Keratinocyte (primary cell): ENCODE results near the gene CLPX. TPM values are rescaled to one million over a fixed set of nuclear protein-coding genes. Genes with fewer than 3 reads are reported as not detected.

Source experiments
- DNase-seq: peaks from one replicate; pipeline ENCODE4 v3.0.0-alpha.2; 2011; ENCODE audit warnings: low read depth, missing footprints, low spot score
- FAIRE-seq: peaks from 2 replicates; lab custom pipeline; 2011; peaks lifted over from hg19 to GRCh38; lab: Jason Lieb, UNC
- H2AFZ ChIP-seq: 2 replicates; pipeline ENCODE4 v1.6.0; 2012; ENCODE audit warnings: low read length, control low read depth, inconsistent platforms; ENCODE audit not compliant: control insufficient read depth
- H3K27ac ChIP-seq: 2 replicates; pipeline ENCODE4 v1.5.1; 2011; ENCODE audit warnings: low read length; ENCODE audit not compliant: control insufficient read depth, insufficient read depth
- H3K27me3 ChIP-seq: 3 replicates; pipeline ENCODE4 v1.6.0; 2011; ENCODE audit warnings: low read length; ENCODE audit not compliant: control insufficient read depth, insufficient read depth; ENCODE audit errors: extremely low read depth
- H3K36me3 ChIP-seq, 2 experiments: 2 replicates in 1 of 2; 3 replicates in 1 of 2; pipeline ENCODE4 v1.5.1; 2011; ENCODE audit warnings: low read length in 2 of 2, mild to moderate bottlenecking in 1 of 2; ENCODE audit not compliant: control insufficient read depth in 2 of 2, insufficient read depth in 2 of 2; ENCODE audit errors: extremely low read depth in 1 of 2
- H3K4me1 ChIP-seq: 3 replicates; pipeline ENCODE4 v1.5.1; 2011; ENCODE audit warnings: low read length; ENCODE audit not compliant: control insufficient read depth, insufficient read depth; ENCODE audit errors: extremely low read depth
- H3K4me2 ChIP-seq: 3 replicates; pipeline ENCODE4 v1.6.0; 2011; ENCODE audit warnings: low read depth, low read length; ENCODE audit not compliant: control insufficient read depth, insufficient read depth; ENCODE audit errors: extremely low read depth
- H3K4me3 ChIP-seq, 3 experiments: fragments of 200-600 bp in 1 of 3; sonication (generic) in 1 of 3; 2 replicates in 2 of 3; 3 replicates in 1 of 3; pipeline ENCODE4 v1.5.1; 2011 to 2016; ENCODE audit warnings: low read length in 3 of 3, mild to moderate bottlenecking in 3 of 3, control low read depth in 2 of 3, inconsistent platforms in 1 of 3, low read depth in 1 of 3, mixed read lengths in 1 of 3, mixed run types in 1 of 3, moderate library complexity in 1 of 3; ENCODE audit not compliant: control insufficient read depth in 2 of 3, insufficient read depth in 2 of 3; ENCODE audit errors: extremely low read depth in 1 of 3
- H3K79me2 ChIP-seq: 2 replicates; pipeline ENCODE4 v1.6.0; 2012; ENCODE audit warnings: low read length; ENCODE audit not compliant: control insufficient read depth, insufficient read depth
- H3K9ac ChIP-seq: 3 replicates; pipeline ENCODE4 v1.6.0; 2011; ENCODE audit warnings: low read length; ENCODE audit not compliant: control insufficient read depth, insufficient read depth; ENCODE audit errors: extremely low read depth
- H3K9me1 ChIP-seq: 3 replicates; pipeline ENCODE4 v1.6.0; 2011; ENCODE audit warnings: low read length; ENCODE audit not compliant: control insufficient read depth, insufficient read depth; ENCODE audit errors: extremely low read depth
- H3K9me3 ChIP-seq: 2 replicates; pipeline ENCODE4 v1.5.1; 2012; ENCODE audit warnings: low read depth, low read length; ENCODE audit not compliant: control insufficient read depth
- H4K20me1 ChIP-seq: 3 replicates; pipeline ENCODE4 v1.6.0; 2011; ENCODE audit warnings: low read length; ENCODE audit not compliant: control insufficient read depth, insufficient read depth; ENCODE audit errors: extremely low read depth
- CTCF ChIP-seq, 3 experiments: IDR thresholded peaks in 1 of 3; conservative IDR thresholded peaks in 1 of 3; optimal IDR thresholded peaks in 1 of 3; 2 replicates in 2 of 3; 3 replicates in 1 of 3; pipeline versions ENCODE3 to v1.5.1; 2011; ENCODE audit warnings: low read length in 3 of 3, mild to moderate bottlenecking in 3 of 3, moderate library complexity in 2 of 3, control low read depth in 1 of 3, inconsistent platforms in 1 of 3; ENCODE audit not compliant: insufficient read depth in 2 of 3; ENCODE audit errors: extremely low read depth in 1 of 3
- EZH2 ChIP-seq: IDR thresholded peaks from one replicate; pipeline ENCODE4 v1.6.1; 2012; ENCODE audit warnings: inconsistent platforms, mild to moderate bottlenecking, low read length, moderate library complexity
- dilution Hi-C: fragments of 300-500 bp; cut with MboI; formaldehyde crosslinking; loops from one replicate; pipeline ENCODE4 v1.7.0; 2020; ENCODE audit warnings: low sequenced_read_pairs; ENCODE audit not compliant: extremely low pct_ligation_motif_present
- polyA plus RNA-seq, 5 experiments: library from polyadenylated mRNA; depleted of rRNA in 3 of 5; stranded (reverse) in 3 of 5; stranded (forward) in 1 of 5; unstranded in 1 of 5; fragments of >200 nt; gene quantifications; 1 replicate in 1 of 5; 2 replicates in 3 of 5; 3 replicates in 1 of 5; pipeline versions ENCODE4 v1.2.1 to v1.2.3, GENCODE V29; 2011 to 2012; ENCODE audit warnings: missing spikeins in 2 of 5, low read depth in 1 of 5, low replicate concordance in 1 of 5

Gene CLPX
- polyA plus RNA-seq, 1 donor (not counting 4 experiments of a cell fraction or from before 2014, with no cell fraction given): 51.5 TPM

GRCh38 chr15:65102912-65103311, 82.2 kb downstream of the CLPX start:
- Histone ChIP-seq H3K4me3 (no peak overlapping the region), H3K9ac (no peak overlapping the region), H3K27ac (no peak overlapping the region), H3K27me3 (no peaks in the 10 kb centered on the region), H3K4me1 (no peaks in the 10 kb centered on the region), H3K79me2 (no peaks in the 10 kb centered on the region), H3K4me2 (no peak overlapping the region), H2AFZ (no peak overlapping the region), H3K36me3 (peaks cover 14 to 19% of the 10 kb centered on the region in 2 experiments), H4K20me1 (no peaks in the 10 kb centered on the region), H3K9me3 (no peaks in the 10 kb centered on the region), H3K9me1 (no peaks in the 10 kb centered on the region)
- dilution Hi-C loops: no loop called here
- DNase-seq (no peak), FAIRE-seq (no peak)
- no peak for TF ChIP-seq EZH2
- TF ChIP-seq CTCF (optimal IDR thresholded peaks at IDR 0.05 in 1 of 3, IDR thresholded peaks at IDR 0.05 in 1 of 3, conservative IDR thresholded peaks at IDR 0.05 in 1 of 3; ENCODE audit: extremely low read depth in 1 of 3, insufficient read depth in 2 of 3, low read length in 3 of 3): no peak

- Histone ChIP-seq H3K27ac (no peak overlapping the region), H3K27me3 (no peaks in the 10 kb centered on the region), H3K4me2 (no peak overlapping the region), H3K9ac (no peak overlapping the region), H3K9me1 (no peaks in the 10 kb centered on the region), H3K9me3 (no peaks in the 10 kb centered on the region), H3K4me1 (no peaks in the 10 kb centered on the region), H2AFZ (no peak overlapping the region), H3K36me3 (peaks cover 15 to 25% of the 10 kb centered on the region in 2 experiments), H3K79me2 (no peaks in the 10 kb centered on the region), H3K4me3 (no peak overlapping the region), H4K20me1 (no peaks in the 10 kb centered on the region)
- dilution Hi-C loops: no loop called here
- TF ChIP-seq EZH2 (no peak), CTCF (optimal IDR thresholded peaks at IDR 0.05 in 1 of 3, IDR thresholded peaks at IDR 0.05 in 1 of 3, conservative IDR thresholded peaks at IDR 0.05 in 1 of 3; ENCODE audit: extremely low read depth in 1 of 3, insufficient read depth in 2 of 3, low read length in 3 of 3) (no peak)
- FAIRE-seq (no peak), DNase-seq (no peak)
Measured at GRCh38 chr15:65101891-65102708, 83.0 kb downstream of the CLPX start.
